A549 (cell line): ENCODE measurements around the gene IDUA. TPM values are rescaled to one million over a fixed set of nuclear protein-coding genes. Genes with fewer than 3 reads are reported as not detected.

ENCODE experiments used
- ATAC-seq, 2 experiments: fragments of 200-7000 bp in 1 of 2; fragments of >200 bp in 1 of 2; cut with Nextera tagmentation in 1 of 2; cut with Tn5 transposase in 1 of 2; 3 replicates each; pipeline versions ENCODE4 v1.8.0 to v1.9.1; 2018 to 2020; ENCODE audit warnings: mild to moderate bottlenecking in 1 of 2, moderate library complexity in 1 of 2
- CTCF ChIA-PET: fragments of 300-600 bp; sonication (Branson Sonifier 250); formaldehyde crosslinking; extraction: SDS; loops from one replicate; lab custom pipeline; 2021; ENCODE audit warnings: antibody characterized with exemption, inconsistent platforms; lab: Yijun Ruan, JAX
- POLR2A ChIA-PET: fragments of 350-600 bp; formaldehyde crosslinking; extraction: SDS; loops from one replicate; lab custom pipeline; 2021; ENCODE audit warnings: antibody characterized with exemption, inconsistent platforms; lab: Yijun Ruan, JAX
- DNase-seq, 2 experiments: peaks; one replicate each; pipeline versions ENCODE4 v3.0.0 to v3.0.0-alpha.2; 2011 to 2016; ENCODE audit warnings: low read depth in 1 of 2, low spot score in 1 of 2
- FAIRE-seq: peaks from 2 replicates; lab custom pipeline; 2011; peaks lifted over from hg19 to GRCh38; lab: Jason Lieb, UNC
- H3K27ac ChIP-seq, 2 experiments: fragments of >200 bp; sonication (Bioruptor Twin); formaldehyde crosslinking; 3 replicates each; pipeline ENCODE4 v1.5.1; 2016 to 2017
- H3K4me1 ChIP-seq: fragments of >200 bp; sonication (Bioruptor Twin); formaldehyde crosslinking; 3 replicates; pipeline ENCODE4 v1.6.1; 2016
- H3K4me2 ChIP-seq: fragments of >200 bp; sonication (Bioruptor Twin); formaldehyde crosslinking; 3 replicates; pipeline ENCODE4 v1.6.1; 2016
- H3K4me3 ChIP-seq: fragments of >200 bp; sonication (Bioruptor Twin); formaldehyde crosslinking; 3 replicates; pipeline ENCODE4 v1.5.1; 2016
- H3K9me3 ChIP-seq: fragments of >200 bp; sonication (Bioruptor Twin); formaldehyde crosslinking; 3 replicates; pipeline ENCODE4 v1.6.1; 2016
- EHF ChIP-seq: fragments of 250-450 bp; sonication (Bioruptor Pico); IDR thresholded peaks from 2 replicates; pipeline ENCODE4 v1.5.0; 2020; ENCODE audit warnings: mild to moderate bottlenecking
- HEYL ChIP-seq: fragments of 250-450 bp; sonication (Bioruptor Pico); IDR thresholded peaks from 2 replicates; pipeline ENCODE4 v1.8.0; 2021; ENCODE audit warnings: mild to moderate bottlenecking, moderate library complexity
- JUN ChIP-seq, 2 experiments: fragments of >200 bp; sonication (Bioruptor Twin); formaldehyde crosslinking; IDR thresholded peaks; 2 replicates in 1 of 2; 3 replicates in 1 of 2; pipeline ENCODE4 v1.6.1; 2016 to 2017
- MAFK ChIP-seq: fragments of 450-650 bp; IDR thresholded peaks from 2 replicates; pipeline ENCODE4 v1.6.1; 2014; ENCODE audit not compliant: partially characterized antibody
- NFE2L2 ChIP-seq: fragments of 150-350 bp; conservative IDR thresholded peaks from 2 replicates; pipeline ENCODE4 v1.6.1; 2014; ENCODE audit warnings: low read length
- NR3C1 ChIP-seq: fragments of >200 bp; sonication (Bioruptor Twin); formaldehyde crosslinking; IDR thresholded peaks from 3 replicates; pipeline ENCODE4 v1.6.1; 2017
- RAD21 ChIP-seq, 2 experiments: fragments of >200 bp in 1 of 2; sonication (Bioruptor Twin) in 1 of 2; formaldehyde crosslinking in 1 of 2; IDR thresholded peaks in 1 of 2; conservative IDR thresholded peaks in 1 of 2; 2 replicates in 1 of 2; 3 replicates in 1 of 2; pipeline ENCODE4 v1.6.1; 2012 to 2018; ENCODE audit warnings: inconsistent platforms in 1 of 2
- ZC3H11A ChIP-seq: fragments of 450-650 bp; IDR thresholded peaks from 2 replicates; pipeline ENCODE4 v1.6.1; 2014; ENCODE audit warnings: antibody characterized with exemption, mild to moderate bottlenecking
- WGBS: methylation state at CpG from one replicate; pipeline ENCODE4 v1.1.6; 2017; ENCODE audit errors: missing lambda C conversion rate; 5-methylcytosine and 5-hydroxymethylcytosine counted together
- polyA plus RNA-seq, 4 experiments: library from polyadenylated mRNA; depleted of rRNA in 3 of 4; stranded (reverse); fragments of >200 nt; fragmentation: RNase III in 1 of 4; extraction: RNeasy Plus Mini Kit Qiagen cat#74134 plus additional on column Dnase treatment in 1 of 4; gene quantifications; 2 replicates in 3 of 4; 3 replicates in 1 of 4; pipeline ENCODE4 v1.2.3, GENCODE V29; 2011 to 2017
- TF ChIP-seq, protein P1 (sequence below): IDR thresholded peaks from 2 replicates; pipeline ENCODE4 v1.6.1; 2012
- TF ChIP-seq, protein P2 (sequence below): fragments of 450-650 bp; IDR thresholded peaks from 2 replicates; pipeline ENCODE4 v1.6.1; 2014; ENCODE audit warnings: antibody characterized with exemption

The IDUA gene
- polyA plus RNA-seq, 2 of the 4 experiments (the other 2 are of a cell fraction): 3.1 to 19.4 TPM

DNA sequence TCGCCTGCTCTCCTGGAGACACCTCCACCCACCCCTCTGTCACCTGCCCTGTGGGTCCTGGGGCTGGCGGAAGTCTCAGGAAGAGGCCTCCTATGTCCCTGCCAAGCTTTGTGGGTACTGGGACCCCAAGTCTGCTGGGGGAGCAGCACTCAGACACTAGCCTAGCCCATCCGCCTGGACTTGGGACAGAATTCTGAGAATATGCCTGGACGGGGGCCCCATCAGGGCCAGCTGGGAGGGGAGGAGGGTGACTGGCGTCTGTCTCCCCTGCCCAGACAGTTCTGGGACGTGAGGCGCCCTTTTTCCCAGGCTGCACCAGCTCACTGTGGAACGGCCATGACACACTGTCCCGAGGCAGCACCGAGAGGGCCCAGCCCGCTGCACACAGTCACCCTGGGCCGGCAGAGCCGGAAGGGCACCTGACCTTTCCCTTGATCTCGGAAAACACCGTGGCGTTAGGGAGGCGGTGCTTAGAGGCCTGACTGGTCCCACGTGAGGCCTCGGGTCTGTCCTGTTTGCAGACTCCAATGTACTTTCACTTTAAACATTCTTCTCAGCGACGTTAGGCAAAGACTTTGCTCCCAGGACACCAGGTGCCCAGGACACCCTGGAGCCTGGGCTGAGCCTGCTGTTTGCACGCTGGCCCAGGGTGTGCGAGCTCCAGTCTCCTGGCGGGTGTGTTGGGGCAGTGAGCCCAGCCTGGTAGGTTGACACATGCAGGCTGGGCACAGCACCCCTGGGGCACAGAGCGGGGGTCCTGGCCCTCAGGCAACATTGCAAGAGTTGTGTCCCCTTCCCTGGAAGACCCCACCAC is 5.7 kb downstream of the IDUA start:
- ChIA-PET CTCF (interaction anchor here (1.2 kb wide), 2 partner anchors 9 to 250 kb away, joined by 3 to 4 read pairs; no protein-coding TSS in a partner anchor), POLR2A (no interaction called here)
- DNase-seq (peak; percentile 52 to 74), ATAC-seq (peak; percentile 62 to 74), FAIRE-seq (no peak)
- 3% methylated on average over 12 of the region's 25 CpGs for WGBS
- Histone ChIP-seq H3K4me2 (peak overlapping the region; percentile 67), H3K4me3 (peak overlapping the region; percentile 2; the same call in 1 of the 3 replicates), H3K4me1 (peaks cover 21% of the 10 kb centered on the region), H3K27ac (peak overlapping the region; percentile 77 to 93)
- TF ChIP-seq, protein P1, sequence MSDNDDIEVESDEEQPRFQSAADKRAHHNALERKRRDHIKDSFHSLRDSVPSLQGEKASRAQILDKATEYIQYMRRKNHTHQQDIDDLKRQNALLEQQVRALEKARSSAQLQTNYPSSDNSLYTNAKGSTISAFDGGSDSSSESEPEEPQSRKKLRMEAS: peak; percentile 61; the same call in 1 of the 2 replicates
- TF ChIP-seq HEYL (CRISPR knock-in tag): no peak
- TF ChIP-seq, protein P2, sequence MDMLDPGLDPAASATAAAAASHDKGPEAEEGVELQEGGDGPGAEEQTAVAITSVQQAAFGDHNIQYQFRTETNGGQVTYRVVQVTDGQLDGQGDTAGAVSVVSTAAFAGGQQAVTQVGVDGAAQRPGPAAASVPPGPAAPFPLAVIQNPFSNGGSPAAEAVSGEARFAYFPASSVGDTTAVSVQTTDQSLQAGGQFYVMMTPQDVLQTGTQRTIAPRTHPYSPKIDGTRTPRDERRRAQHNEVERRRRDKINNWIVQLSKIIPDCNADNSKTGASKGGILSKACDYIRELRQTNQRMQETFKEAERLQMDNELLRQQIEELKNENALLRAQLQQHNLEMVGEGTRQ: peak; percentile 83
- TF ChIP-seq, all 56 proteins: peak for 2
- no peaks in the 10 kb centered on the region for H3K9me3 ChIP-seq

GRCh38 chr4:993111-994029 is 6.5 kb downstream of the IDUA start, which contains the start of gene SLC26A1:
Gene SLC26A1 (minus strand): TSS chr4:993404. CDS start chr4:991703, 1,701 bp downstream.
- CTCF ChIA-PET: interaction anchor here (1.2 kb wide), 1 partner anchor 251 kb away, joined by 4 read pairs; no protein-coding TSS in a partner anchor
- Histone ChIP-seq H3K27ac (peak within 1 kb of the TSS; percentile 77 to 93), H3K4me3 (peak within 1 kb of the TSS; percentile 2; the same call in 1 of the 3 replicates), H3K4me1 (peaks cover 26% of the 10 kb centered on the region), H3K9me3 (no peaks in the 10 kb centered on the region), H3K4me2 (peak within 1 kb of the TSS; percentile 67)
- 70% methylated on average over 17 of the region's 37 CpGs for WGBS
- ATAC-seq (peak; percentile 9 to 49; a peak in 4 of 6 replicates), FAIRE-seq (no peak), DNase-seq (peak in 1 of 2 experiments; percentile 51)
- POLR2A ChIA-PET: no interaction called here
- TF ChIP-seq MAFK: peak; percentile 97
- TF ChIP-seq NFE2L2: peak; percentile 86
- no peak for TF ChIP-seq NR3C1
- TF ChIP-seq JUN (IDR thresholded peaks at IDR 0.05): no peak
- TF ChIP-seq, protein P1: no peak
- TF ChIP-seq, all 56 proteins: peak for 2

GRCh38 chr4:995311-996026 is 8.6 kb downstream of the IDUA start:
- FAIRE-seq (no peak), ATAC-seq (peak in 1 of 2 experiments; percentile 29; a peak in 2 of 6 replicates), DNase-seq (no peak)
- no peak overlapping the region for H3K4me2 ChIP-seq
- TF ChIP-seq EHF (CRISPR knock-in tag) (no peak), RAD21 (conservative IDR thresholded peaks at IDR 0.05 in 1 of 2, IDR thresholded peaks at IDR 0.05 in 1 of 2) (peak in 1 of 2 experiments; percentile 28; a peak in 1 of 5 replicates)
- H3K4me1 ChIP-seq: peaks cover 26% of the 10 kb centered on the region
- no peaks in the 10 kb centered on the region for H3K9me3 ChIP-seq
- H3K4me3 ChIP-seq: no peak overlapping the region
- H3K27ac ChIP-seq: no peak overlapping the region
- WGBS: 93% methylated on average over 11 of the region's 23 CpGs
- ChIA-PET CTCF (no interaction called here), POLR2A (no interaction called here)

GRCh38 chr4:996030-996996 is 9.5 kb downstream of the IDUA start:
- FAIRE-seq: no peak

More at GRCh38 chr4:996030-996996, 9.5 kb downstream of the IDUA start:
- ChIA-PET CTCF (no interaction called here), POLR2A (no interaction called here)
- DNase-seq: no peak
- no peak overlapping the region for H3K4me3 ChIP-seq
- ATAC-seq: no peak
- WGBS: 87% methylated on average over 9 of the region's 15 CpGs
- H3K4me1 ChIP-seq: peaks cover 26% of the 10 kb centered on the region
- peak overlapping the region; percentile 86; the same call in 2 of the 3 replicates for H3K4me2 ChIP-seq
- TF ChIP-seq ZC3H11A: no peak
- no peak overlapping the region; a peak in 1 of 6 replicates for H3K27ac ChIP-seq
- no peaks in the 10 kb centered on the region for H3K9me3 ChIP-seq
